ENCODE results near the gene THSD1. TPM values are rescaled to one million over a fixed set of nuclear protein-coding genes. Genes with fewer than 3 reads are reported as not detected.
"Not testable (repeated sequence)": the region's sequence is repeated elsewhere in the genome, so short reads cannot be mapped to it uniquely, and the experiment has no call there.

The THSD1 gene
- total and polyA plus RNA-seq, 12 donors = 3.8 to 9.3 (median 6.7) TPM

GRCh38 chr13:52374389-52374788 is 31.6 kb downstream of the THSD1 start:
- Histone ChIP-seq H3K27ac (no peak overlapping the region), H3K4me3 (no peak overlapping the region), H3K36me3 (peaks cover 0 to 38% (median 9%) of the 10 kb centered on the region in 9 donors), H3K27me3 (no peaks in the 10 kb centered on the region), H3K9me3 (no peaks in the 10 kb centered on the region), H3K4me1 (peaks cover 0 to 16% (median 0%) of the 10 kb centered on the region in 9 donors)
- WGBS, 2 donors = 90 to 95% methylated on average over 4 of the region's 4 CpGs
- no peak for DNase-seq
- intact Hi-C loops (cut with DNase I) = no loop called here
- ATAC-seq = no peak
- TF ChIP-seq CTCF (IDR thresholded peaks at IDR 0.05) = no peak

GRCh38 chr13:52373277-52373676 is 32.7 kb downstream of the THSD1 start:
- DNase-seq; ATAC-seq; H3K9me3 ChIP-seq; H3K27ac ChIP-seq; intact Hi-C loops (cut with DNase I); H3K27me3 ChIP-seq; H3K4me3 ChIP-seq: not testable (repeated sequence)
- H3K4me1 ChIP-seq = peaks cover 0 to 16% (median 0%) of the 10 kb centered on the region in 9 donors
- peaks cover 0 to 27% (median 9%) of the 10 kb centered on the region in 9 donors for H3K36me3 ChIP-seq
- WGBS, 2 donors = 98 to 100% methylated on average over 1 of the region's 1 CpG

GRCh38 chr13:52371736-52372247 is 34.2 kb downstream of the THSD1 start:
- Histone ChIP-seq H3K27ac (no peak overlapping the region), H3K9me3 (no peaks in the 10 kb centered on the region), H3K4me3 (no peak overlapping the region), H3K27me3 (no peaks in the 10 kb centered on the region), H3K36me3 (peaks cover 0 to 12% (median 0%) of the 10 kb centered on the region in 9 donors), H3K4me1 (peaks cover 0 to 16% (median 0%) of the 10 kb centered on the region in 9 donors)
- DNase-seq (no peak), ATAC-seq (peak in 4 of 8 donors; percentile 48 to 76 (median 60))
- 43 to 49% methylated on average over 3 of the region's 3 CpGs for WGBS, 2 donors
- intact Hi-C loops (cut with DNase I) = no loop called here
- no peak for TF ChIP-seq CTCF (IDR thresholded peaks at IDR 0.05)

GRCh38 chr13:52366291-52366690 is 39.7 kb downstream of the THSD1 start:
- peaks cover 0 to 10% (median 0%) of the 10 kb centered on the region in 9 donors for H3K4me1 ChIP-seq
- no peaks in the 10 kb centered on the region for H3K27me3 ChIP-seq
- 80 to 84% methylated on average over 4 of the region's 4 CpGs for WGBS, 2 donors
- no peak for DNase-seq
- no peak for ATAC-seq
- no peak for TF ChIP-seq CTCF (IDR thresholded peaks at IDR 0.05)
- H3K36me3 ChIP-seq = no peaks in the 10 kb centered on the region
- intact Hi-C loops (cut with DNase I) = no loop called here
- H3K27ac ChIP-seq = no peak overlapping the region
- H3K9me3 ChIP-seq = no peaks in the 10 kb centered on the region
- H3K4me3 ChIP-seq = no peak overlapping the region

GRCh38 chr13:52362169-52362887 is 43.6 kb downstream of the THSD1 start:
- H3K36me3 ChIP-seq; DNase-seq; H3K27ac ChIP-seq; ATAC-seq; intact Hi-C loops (cut with DNase I); H3K27me3 ChIP-seq; H3K4me3 ChIP-seq; H3K9me3 ChIP-seq; H3K4me1 ChIP-seq: not testable (repeated sequence)
- 93% methylated on average over 5 of the region's 6 CpGs for WGBS, 2 donors
